DOHH2 (cell line): ENCODE results near the gene IGSF9.
A peak's percentile ranks its signal among the peaks of the same experiment; 100 is the strongest.

Experiments
- H3F3A ChIP-seq: fragments of 200-600 bp; sonication (generic), shearing (Covaris generic); 2 replicates; pipeline ENCODE4 v1.6.0; 2016; ENCODE audit warnings: antibody characterized with exemption, mild to moderate bottlenecking; ENCODE audit not compliant: control insufficient read depth, insufficient read depth
- H3K27ac ChIP-seq: fragments of 200-600 bp; sonication (generic); 2 replicates; pipeline ENCODE4 v1.5.1; 2014; ENCODE audit warnings: low read depth, mild to moderate bottlenecking, low read length, moderate library complexity
- H3K27me3 ChIP-seq: fragments of 200-600 bp; sonication (generic); 2 replicates; pipeline ENCODE4 v1.6.1; 2014; ENCODE audit warnings: mild to moderate bottlenecking, low read length, mixed read lengths; ENCODE audit not compliant: control insufficient read depth
- H3K36me3 ChIP-seq: fragments of 200-600 bp; sonication (generic); 2 replicates; pipeline ENCODE4 v1.6.1; 2014; ENCODE audit warnings: mild to moderate bottlenecking, low read length, moderate library complexity, mixed read lengths; ENCODE audit not compliant: control insufficient read depth
- H3K4me1 ChIP-seq: fragments of 200-600 bp; sonication (generic); 2 replicates; pipeline ENCODE4 v1.6.1; 2014; ENCODE audit warnings: mild to moderate bottlenecking, low read length, mixed read lengths; ENCODE audit not compliant: control insufficient read depth
- H3K4me2 ChIP-seq: fragments of 200-600 bp; sonication (generic); 2 replicates; pipeline ENCODE4 v1.6.0; 2014; ENCODE audit warnings: mild to moderate bottlenecking, low read length, moderate library complexity
- H3K4me3 ChIP-seq: fragments of 200-600 bp; sonication (generic); 2 replicates; pipeline ENCODE4 v1.5.1; 2014; ENCODE audit warnings: mild to moderate bottlenecking, low read length, mixed read lengths
- H3K79me2 ChIP-seq: fragments of 200-600 bp; sonication (generic); 2 replicates; pipeline ENCODE4 v1.6.1; 2014; ENCODE audit warnings: mild to moderate bottlenecking, low read length, mixed read lengths; ENCODE audit not compliant: control insufficient read depth
- H3K9me2 ChIP-seq: fragments of 200-600 bp; sonication (generic); replicated peaks from 2 replicates; pipeline ENCODE4 v1.6.1; 2014; ENCODE audit warnings: mild to moderate bottlenecking, low read length, mixed read lengths; ENCODE audit not compliant: control insufficient read depth
- H3K9me3 ChIP-seq: fragments of 200-600 bp; sonication (generic); 2 replicates; pipeline ENCODE4 v1.6.1; 2014; ENCODE audit warnings: antibody characterized with exemption, low read length, mixed read lengths; ENCODE audit not compliant: control insufficient read depth, insufficient read depth
- H4K20me1 ChIP-seq: fragments of 200-600 bp; sonication (generic); 2 replicates; pipeline ENCODE4 v1.6.0; 2014; ENCODE audit warnings: low read depth, mild to moderate bottlenecking, antibody characterized with exemption, low read length, moderate library complexity; ENCODE audit not compliant: control insufficient read depth, insufficient read depth
- CTCF ChIP-seq: fragments of 200-600 bp; sonication (generic); IDR thresholded peaks from one replicate; pipeline ENCODE4 v1.5.1; 2014; ENCODE audit warnings: antibody characterized with exemption, mild to moderate bottlenecking, low read depth, low read length; ENCODE audit not compliant: poor library complexity, severe bottlenecking
- EZH2phosphoT487 ChIP-seq: fragments of 200-600 bp; sonication (generic); IDR thresholded peaks from 2 replicates; pipeline ENCODE4 v1.6.1; 2017; ENCODE audit warnings: borderline replicate concordance, mild to moderate bottlenecking, antibody characterized with exemption, low read length, moderate library complexity, mixed read lengths

The IGSF9 gene

DNA sequence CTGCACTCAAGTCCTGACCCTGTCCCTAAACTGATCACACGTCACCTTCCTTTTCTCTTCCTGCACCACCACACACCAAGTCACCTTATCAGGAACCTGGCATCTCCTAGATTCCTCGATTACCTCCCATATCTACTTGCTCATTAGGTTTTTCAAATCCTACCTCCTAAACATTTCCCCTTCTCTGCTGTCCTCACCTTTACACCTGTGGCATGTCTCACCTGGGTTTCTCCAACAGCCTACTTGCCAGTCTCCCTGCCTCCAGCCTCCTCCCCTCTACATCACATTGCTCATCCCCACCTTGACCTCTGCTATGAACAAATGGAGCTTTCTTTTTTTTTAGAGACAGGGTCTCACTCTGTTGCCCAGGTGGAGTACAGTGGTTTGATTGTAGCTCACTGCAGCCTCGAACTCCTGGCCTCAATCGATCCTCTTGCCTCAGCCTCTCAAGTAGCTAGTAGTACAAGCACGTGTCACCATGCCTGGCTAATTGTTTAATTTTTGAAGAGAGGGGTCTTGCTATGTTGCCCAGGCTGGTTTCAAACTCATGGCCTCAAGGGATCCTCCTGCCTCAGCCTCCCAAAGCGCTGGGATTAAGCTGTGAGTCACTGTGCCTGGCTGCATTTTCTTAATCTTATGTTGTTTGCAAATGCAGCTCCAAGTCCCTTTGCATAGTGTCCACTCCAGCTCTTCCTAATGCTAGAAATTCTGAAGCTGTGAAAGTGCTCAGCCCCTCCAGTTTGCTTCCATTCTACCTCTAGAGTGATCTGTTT is 6.3 kb downstream of the IGSF9 start:
- Histone ChIP-seq H3K4me1 (peaks cover 70% of the 10 kb centered on the region), H4K20me1 (no peaks in the 10 kb centered on the region), H3K27ac (peak overlapping the region; percentile 58), H3K9me2 (no peaks in the 10 kb centered on the region), H3K4me3 (peak overlapping the region; percentile 68), H3K27me3 (peaks cover 10% of the 10 kb centered on the region), H3K9me3 (no peaks in the 10 kb centered on the region), H3F3A (no peaks in the 10 kb centered on the region), H3K79me2 (no peaks in the 10 kb centered on the region), H3K36me3 (no peaks in the 10 kb centered on the region), H3K4me2 (peak overlapping the region; percentile 76)
- TF ChIP-seq EZH2phosphoT487: no peak
- no peak for TF ChIP-seq CTCF

DNA sequence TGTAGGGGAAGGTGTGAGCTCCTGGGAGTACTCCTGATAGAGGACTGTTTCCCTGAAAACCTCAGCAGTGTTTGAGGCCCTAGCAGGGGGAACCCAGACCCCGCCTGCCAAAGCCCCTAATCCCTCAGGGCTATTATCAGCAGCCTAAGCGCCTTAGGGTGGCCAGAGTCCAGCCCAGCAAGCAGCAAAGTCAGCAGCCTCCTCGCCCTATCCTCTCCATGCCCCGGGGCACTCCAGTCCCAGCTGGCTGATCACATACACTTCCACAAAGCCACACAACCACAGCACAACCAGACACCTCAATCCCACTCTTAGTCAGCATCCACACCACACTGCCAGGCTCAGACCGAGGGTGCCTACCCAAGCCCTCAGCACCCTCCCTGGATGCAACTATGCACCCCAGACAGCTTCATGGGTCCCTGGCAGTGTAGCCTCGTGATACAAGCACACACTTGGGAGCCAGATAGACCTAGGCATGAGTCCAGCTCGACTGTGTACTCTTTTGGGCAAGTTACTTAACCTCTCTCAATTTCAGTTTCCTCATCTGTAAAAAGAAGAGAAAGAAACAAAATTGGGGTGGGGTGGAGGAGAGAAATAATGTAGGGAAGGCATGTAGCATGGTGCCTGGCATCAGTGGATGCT is 7.1 kb downstream of the IGSF9 start:
- Histone ChIP-seq H3K4me3 (peak overlapping the region; percentile 68), H3K27me3 (peaks cover 8% of the 10 kb centered on the region; the same call in 1 of the 2 replicates), H3K27ac (peak overlapping the region; percentile 40), H3K79me2 (no peaks in the 10 kb centered on the region), H3K36me3 (no peaks in the 10 kb centered on the region), H3K9me3 (no peaks in the 10 kb centered on the region), H3F3A (no peaks in the 10 kb centered on the region), H3K4me2 (peak overlapping the region; percentile 76), H4K20me1 (no peaks in the 10 kb centered on the region), H3K9me2 (no peaks in the 10 kb centered on the region), H3K4me1 (peaks cover 70% of the 10 kb centered on the region)
- TF ChIP-seq CTCF (no peak), EZH2phosphoT487 (no peak)

DNA sequence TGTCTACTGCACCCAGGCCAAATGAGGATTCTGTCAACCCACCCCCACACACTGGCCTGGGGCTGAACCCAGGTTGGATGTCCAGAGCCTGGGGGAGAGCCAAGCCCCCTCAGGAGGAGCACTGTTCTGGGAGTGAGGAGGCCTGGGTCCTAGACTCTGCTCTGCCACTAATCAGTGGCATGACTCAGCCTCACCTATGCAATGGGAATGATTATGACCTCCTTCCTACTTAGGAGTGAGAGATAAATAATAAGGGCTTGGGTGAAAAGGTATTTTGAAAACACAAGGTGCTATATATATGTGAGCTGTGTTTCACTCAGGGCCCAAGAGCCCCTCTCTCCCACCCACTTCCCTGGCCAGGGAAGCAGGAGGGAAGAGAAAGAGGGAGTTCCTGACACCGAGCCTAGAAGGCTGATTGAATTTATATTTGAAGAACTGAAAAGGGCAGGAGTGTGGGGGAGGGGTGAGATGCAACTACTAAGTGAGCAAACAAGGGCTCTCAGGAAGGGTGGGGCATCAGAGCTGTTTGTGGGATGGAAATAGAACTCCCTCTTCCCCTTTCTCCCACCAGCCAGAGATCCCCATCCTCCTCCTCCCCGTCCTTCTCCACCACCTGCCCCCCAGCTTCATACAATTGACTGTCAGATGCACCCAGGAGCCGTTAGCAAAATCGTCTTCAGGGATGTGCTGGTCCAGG is 8.2 kb downstream of the IGSF9 start:
- H4K20me1 ChIP-seq: no peaks in the 10 kb centered on the region
- H3K9me3 ChIP-seq: no peaks in the 10 kb centered on the region
- peaks cover 8% of the 10 kb centered on the region; the same call in 1 of the 2 replicates for H3K27me3 ChIP-seq
- H3K79me2 ChIP-seq: no peaks in the 10 kb centered on the region
- H3K36me3 ChIP-seq: no peaks in the 10 kb centered on the region
- peak overlapping the region; percentile 68 for H3K4me3 ChIP-seq
- peak overlapping the region; percentile 51 for H3K27ac ChIP-seq
- H3K4me1 ChIP-seq: peaks cover 66% of the 10 kb centered on the region
- no peak for TF ChIP-seq CTCF
- no peak for TF ChIP-seq EZH2phosphoT487
- H3K9me2 ChIP-seq: no peaks in the 10 kb centered on the region
- H3F3A ChIP-seq: no peaks in the 10 kb centered on the region
- H3K4me2 ChIP-seq: peak overlapping the region; percentile 76
